Measurements from ENCODE around the gene MRGPRG.

The MRGPRG gene

DNA sequence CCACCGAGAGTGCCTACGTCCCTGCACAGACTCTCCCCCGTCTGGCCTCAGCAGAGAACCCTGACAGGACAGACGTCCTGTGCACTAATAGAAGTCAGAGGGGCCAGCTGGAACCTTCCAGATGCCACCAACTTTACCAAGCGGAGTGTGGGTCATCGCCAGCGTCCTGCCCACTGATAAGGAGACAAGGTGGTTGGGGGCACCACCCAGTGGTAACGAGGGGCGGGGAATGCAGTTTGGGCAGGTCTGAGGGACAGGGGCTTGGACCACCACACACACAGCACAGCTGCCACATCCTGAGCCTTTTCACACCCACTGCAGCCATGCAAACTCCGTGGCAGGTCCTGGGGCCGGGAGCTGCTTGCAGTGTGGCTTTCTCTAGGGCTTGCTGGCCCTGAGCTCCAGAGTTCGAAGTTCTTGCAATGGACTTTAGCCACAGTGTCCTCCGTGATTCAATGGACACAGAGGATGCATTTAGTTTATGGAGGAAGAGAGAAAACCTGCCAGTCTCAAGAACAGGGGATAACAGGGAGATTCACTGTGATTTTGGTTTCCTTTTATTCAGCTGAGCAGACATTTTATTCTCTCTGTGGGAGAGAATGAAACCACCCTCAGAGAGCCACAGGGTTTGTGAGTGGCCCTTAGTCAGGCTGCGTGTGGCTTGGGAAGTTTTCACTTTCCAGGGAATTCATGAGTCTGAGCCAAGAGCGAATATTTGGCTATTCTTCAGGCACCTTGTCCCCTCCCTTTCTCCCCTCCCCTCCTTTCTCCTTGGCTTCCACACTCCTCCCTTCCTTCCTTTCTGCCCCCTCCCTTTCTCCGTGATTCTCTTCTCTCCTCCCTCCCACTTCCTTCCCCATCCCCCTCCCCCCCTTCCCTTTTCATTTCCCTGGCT, 13.1 kb downstream of the MRGPRG start:
- DNase-seq = no peak

DNA sequence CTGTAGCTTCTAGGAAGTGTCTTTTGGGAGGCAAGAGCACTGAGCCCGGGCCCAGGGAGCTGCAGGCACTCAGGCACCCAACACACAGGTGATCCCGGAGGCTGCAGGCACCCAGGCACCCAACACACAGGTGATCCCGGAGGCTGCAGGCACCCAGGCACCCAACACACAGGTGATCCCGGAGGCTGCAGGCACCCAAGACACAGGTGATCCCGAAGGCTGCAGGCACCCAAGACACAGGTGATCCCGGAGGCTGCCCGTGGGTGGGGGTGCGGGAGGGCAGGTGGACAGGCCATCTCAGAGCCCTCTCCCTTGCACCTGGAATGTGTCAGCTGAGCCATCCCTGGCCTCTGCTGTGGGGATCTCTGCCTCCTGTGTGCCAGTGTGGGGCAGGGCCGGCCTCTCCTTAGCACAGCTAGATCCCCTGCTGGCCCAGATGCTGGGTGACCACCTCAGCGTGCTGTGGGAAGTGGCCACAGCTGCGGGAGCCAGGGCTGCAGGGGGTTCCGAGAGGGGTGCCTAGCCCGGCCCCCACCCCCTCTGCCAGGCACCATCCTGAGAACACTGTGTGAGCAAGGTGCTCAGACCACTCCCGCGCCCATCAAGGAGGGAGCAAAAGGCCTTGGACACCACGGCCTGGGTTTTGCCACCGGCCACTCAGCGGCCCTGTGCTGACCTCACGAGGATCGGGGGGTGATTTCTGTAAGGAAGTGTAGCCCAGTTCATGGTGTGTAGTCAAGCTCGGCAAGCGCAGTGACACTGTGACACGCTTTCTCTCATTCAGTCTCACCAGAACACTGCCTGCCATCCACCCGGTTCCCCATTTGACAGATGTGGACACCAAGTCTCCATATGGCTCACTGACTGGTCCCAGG, 14.2 kb downstream of the MRGPRG start:
- DNase-seq = no peak

DNA sequence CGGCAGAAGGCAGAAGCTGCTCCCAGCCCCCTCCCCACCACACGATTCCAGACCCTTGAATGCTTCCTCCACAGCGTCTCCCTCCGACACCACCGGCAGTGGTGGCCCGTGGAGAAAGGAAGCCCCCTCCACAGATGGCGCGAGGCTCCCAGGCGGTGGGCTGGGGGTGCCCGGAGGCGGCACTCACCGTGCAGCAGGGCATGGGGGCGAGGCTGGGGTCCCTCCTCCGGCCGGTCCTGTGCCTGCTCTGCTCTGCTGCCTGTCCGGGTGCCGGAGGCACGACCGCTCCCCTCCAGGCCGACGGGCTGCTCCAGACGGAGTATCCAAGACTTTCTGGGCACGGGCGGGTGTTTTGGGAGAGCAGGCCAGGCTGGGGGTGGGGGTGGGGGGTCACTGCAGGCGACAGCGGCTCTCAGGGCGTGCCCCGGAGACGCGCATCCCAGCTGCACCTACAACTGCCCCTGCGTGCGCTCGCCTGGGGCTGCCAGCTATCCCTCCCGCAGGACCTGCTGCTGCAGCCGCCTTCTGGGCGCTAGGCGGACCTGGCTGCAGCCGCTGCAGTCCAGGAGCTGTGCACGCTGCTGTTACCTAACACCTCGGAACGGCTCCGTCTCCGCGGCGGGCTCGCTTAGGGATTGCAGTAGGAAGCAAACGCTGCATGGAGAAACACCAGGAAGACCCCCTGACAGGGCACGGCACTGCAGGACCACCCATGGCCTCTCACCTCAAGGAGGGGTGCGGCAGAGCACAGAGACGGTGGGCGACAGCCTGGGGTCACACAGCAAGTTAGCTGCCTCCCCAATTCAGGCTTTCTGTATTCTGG, 15.2 kb downstream of the MRGPRG start:
- no peak for DNase-seq

DNA sequence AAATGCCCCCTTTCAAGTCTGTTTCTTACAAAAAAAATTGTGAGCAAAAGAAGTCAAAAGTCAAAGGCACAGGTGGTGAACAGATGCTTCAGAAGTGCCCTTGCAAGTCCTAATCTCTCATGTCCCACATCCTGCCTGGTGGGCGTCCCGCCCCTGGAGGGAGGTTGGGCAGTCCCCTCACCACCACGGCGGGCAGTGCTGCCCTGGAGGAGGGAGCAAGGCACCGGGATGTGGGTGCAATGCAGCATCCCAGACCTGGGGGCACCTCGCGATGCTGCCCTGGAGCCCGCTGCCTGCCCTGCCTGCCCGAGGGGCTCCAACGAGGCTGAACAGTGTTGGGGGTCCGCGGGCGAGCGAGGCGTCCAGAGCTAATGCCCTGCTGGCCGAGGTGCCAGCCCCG, 15.9 kb downstream of the MRGPRG start:
- no peak for DNase-seq

DNA sequence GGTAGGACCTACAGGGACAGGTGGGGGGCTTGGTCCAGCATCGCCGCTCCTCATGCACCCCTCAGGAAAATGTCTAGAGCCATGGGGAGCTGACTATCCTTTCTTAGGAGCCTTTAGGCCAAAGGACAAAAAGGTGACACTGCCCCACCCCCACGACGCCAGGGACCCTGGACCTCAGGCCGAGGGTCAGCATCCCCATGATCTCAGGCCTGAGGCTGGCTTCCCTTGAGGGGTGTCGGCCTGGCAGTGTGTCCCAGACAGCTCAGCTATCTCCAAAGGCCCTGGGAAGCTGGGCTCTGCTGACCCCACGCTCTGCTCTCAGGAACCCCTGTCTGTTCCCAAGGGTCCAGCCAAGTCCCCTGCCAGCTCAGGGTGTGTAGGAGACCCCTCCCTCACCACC, 16.3 kb downstream of the MRGPRG start:
- no peak for DNase-seq

DNA sequence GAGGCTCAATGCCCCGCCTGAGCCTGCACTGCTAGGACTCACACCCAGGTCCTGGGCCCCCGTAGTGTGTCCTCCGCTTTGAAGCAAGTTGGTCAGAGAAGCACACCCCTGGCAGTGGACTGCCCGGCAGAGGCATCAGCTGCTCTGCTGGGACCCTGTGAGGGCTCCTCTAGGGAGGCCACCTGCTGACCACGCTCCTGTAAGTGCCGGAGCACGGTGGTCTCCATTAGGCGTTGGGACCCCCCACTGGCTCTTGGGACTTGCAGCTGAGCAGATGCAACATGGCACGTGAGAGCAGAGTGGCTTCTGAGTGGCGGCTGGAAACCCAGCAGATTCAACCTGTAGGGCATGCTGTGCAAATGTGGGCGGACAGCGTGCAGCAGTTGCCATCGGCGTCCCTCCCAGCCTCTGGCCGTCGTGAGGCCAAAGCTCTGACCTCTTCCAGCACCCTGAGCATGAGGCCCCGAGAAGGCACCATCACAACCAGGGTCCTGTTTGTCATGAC, 16.9 kb downstream of the MRGPRG start:
- peak; percentile 22 for DNase-seq

DNA sequence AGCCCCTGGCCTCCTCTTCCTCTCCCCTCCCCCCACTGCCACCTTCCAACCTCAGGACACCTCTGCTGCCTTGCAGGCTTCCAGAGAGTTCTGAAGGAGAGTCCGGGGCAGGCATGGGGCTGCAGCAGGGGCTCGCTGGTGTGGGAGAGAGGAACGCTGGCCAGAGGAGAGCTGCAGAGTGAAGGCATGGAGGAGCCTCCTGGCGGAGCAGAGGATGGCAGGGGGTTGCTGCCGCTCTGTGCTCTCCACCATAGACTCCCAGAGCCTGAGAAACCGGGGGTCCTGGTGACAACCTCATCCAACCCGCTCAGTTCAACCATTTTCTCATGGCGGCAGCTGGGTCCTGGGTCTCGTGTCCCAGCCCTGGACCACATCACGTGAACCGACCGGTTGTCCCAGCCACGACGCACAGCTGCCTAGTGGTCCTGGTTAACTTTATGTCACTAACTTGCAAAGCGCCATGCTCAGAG, 17.5 kb downstream of the MRGPRG start:
- DNase-seq = peak; percentile 38

DNA sequence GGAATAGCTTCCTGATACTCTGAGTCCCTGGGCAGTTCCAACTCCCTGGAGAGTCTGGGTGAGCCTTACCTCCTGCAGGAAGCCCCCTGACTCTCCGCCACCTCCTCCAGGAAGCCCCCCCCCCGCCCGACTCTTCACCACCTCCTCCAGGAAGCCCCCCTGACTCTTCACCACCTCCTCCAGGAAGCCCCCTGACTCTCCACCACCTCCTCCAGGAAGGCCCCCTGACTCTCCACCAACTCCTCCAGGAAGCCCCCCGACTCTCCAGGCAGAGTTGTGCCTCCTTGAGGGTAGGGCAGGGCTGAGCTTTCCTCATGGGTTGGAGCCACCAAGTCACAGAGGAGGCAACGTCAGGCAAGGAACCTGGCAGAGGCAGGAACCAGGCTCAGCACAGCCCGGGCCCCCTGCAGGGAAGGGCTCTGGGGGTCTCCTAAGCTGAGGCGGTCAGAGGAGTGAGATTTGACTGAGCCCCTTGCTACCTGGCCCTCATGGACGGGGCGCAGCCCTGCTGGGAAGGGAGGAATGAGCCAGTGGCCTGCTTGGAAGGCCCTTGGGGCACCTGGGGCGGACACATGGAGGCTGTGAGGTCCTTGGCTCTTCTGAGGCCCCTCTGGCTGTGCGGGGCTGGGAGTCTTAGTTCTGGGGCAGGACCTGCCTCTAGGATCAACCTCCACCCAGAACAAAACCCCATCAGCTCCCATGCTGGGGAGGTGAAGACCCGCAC, 18.1 kb downstream of the MRGPRG start:
- peak; percentile 35 for DNase-seq

DNA sequence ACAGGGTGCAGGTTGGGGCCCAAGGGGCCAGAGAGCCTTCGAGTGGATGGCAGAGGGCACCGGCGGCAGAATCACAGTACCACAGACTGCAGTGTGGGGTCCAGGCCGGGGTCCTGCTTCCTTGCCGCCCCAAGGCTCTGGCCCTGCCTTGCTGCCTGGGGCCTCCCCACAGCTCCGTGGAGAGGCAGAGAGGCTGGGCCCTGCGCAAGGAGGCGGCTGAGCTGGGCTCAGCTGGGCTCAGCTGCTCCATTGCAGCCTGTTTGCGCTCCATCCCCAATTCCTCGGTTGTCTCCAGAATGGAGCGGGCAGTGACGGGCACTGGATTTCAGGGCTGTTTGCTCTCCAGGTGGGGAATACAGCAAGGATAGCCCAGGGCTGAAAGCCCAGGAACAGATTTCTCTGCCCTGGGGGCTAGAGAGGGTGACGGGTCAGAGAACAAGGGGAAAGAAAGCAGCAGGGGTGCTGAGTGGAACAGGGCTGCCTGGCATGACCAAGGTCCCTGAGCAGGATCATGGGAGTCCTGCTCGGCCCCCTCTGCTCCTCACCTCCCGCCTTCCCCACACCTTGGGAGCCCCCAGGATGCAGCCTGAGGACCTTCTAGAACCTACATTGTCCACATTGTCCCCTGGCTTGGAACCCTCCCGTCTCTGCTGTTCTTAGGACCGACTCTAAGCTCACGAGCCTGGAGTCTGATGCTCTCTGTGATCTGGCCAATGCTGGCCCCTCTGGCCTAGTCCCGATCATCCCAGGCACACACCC, 18.9 kb downstream of the MRGPRG start:
- DNase-seq = peak; percentile 40

DNA sequence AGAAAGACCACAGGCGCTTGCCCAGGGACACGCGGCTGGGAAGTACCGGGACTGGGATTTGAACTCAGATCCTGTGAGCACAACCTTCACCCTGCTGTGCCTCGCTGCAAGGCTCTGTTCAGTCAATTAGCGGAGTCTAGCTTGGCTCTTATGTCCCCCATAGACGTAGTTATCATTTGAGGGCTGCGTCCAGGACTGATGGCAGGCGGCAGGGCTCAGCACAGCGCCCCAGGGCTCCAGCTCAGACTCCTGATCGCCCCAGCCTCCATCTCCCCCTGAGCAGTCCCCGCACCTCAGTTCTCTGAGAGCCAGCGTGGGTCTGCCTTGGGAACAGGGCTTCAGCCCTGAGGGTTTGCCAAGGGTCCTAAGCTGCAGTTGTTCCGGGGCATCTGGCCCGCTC, 19.8 kb downstream of the MRGPRG start:
- DNase-seq = peak; percentile 30

DNA sequence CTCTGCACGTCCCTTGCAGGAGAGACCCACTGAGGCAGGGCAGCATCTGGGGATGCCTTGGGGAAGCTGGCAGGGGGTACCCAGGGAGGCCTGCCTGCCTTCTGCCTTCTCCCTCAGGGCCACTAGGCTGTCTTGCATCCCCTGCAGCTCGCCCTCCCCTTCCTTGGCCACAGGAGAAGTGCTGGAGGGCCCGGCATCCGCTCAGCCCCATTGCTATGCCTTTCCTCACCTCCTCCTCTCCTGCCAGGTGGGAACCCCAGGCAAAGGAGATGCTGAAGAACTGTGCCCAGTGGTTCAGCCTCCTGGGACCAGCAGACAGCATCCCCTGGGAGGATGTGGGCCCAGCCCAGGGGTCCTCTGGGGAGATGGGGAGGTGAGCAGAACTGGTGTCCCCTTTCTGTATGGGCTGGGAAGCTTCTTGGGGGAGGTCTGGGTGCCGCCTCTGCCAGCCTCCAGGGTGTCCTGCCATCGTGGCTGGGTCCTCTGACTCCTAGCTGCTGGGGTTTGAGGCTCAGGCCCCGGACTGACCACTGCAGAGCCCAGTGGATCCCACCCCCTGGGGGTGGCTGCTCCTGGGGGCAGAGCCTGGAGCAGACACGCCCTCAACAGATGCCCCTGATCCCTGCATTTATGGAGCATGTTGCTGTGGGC, 20.6 kb downstream of the MRGPRG start:
- DNase-seq = peak; percentile 20

DNA sequence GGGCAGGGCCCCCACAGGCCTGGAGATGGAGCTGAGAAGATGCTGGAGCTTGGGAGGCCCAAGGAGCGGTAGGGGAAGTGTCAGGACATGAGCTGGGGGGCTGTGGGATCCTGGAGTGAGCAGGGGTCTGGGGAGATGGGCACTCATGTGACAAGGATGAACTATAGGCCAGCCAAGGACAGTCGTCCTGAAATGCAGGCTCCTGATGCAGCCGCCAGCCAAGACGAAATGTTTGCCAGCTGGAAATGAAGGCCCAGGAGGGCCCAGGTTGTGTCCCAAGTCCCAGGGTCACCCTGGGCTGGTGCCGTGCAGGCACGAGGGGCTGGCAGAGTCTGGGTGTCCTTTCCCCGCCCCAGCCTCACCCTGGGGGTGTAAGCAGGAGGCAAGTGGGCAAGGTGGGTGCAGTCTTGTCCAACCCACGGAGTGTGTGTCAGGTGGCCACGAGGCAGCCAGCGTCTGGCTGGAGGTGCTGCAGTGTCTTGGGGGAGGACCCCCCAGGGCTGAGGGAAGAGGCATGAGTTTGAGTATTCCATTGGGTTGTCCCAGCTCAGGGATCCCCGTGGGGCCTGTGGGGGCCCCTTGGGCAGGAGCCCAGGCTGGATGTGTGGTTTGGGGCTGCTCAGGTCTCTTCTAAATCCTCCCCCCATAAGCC, 21.4 kb downstream of the MRGPRG start:
- DNase-seq = no peak

DNA sequence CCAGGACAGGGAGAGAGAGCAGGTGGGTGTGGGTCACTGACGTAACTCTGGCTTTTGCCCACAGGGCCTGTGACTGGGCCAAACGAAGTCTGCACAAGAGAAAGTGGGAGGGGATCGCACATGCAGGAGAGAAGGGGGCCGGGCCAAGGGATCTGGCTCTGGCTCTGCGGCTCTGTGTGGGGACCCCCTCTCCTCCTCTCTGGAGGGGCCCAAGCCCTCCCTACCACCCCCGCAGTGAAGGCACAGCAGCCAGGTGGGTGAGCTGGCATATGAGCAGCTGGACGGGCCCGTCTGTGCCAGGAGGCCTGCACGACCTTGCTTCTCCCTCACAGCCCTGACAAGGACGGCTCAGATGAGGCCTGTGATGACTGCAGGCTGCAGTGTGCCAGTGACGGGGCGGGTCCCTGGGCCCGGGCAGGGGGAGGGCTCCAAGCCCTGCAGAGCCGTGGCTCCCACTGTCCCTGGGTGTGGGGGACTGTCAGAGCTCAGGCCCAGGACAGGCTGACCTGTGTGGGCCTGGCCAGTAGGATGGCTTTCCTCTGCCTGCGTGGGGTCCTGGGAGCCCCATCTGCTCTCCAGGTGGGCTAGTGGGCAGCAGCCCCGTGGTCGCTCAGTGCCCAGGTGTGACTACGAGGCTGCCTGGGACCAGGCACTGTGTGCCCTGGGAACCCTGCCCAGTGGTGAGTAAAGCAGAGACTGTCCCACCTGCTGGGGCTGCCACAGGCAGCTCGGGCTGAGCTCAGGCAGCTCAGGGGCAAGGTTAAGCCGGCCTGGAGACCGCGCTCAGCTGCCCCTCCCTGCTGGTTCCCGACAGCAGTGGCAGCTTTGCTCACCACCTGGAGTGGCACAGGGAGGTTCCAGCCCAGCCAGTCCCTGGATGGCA, 22.2 kb downstream of the MRGPRG start:
- DNase-seq = peak; percentile 53

DNA sequence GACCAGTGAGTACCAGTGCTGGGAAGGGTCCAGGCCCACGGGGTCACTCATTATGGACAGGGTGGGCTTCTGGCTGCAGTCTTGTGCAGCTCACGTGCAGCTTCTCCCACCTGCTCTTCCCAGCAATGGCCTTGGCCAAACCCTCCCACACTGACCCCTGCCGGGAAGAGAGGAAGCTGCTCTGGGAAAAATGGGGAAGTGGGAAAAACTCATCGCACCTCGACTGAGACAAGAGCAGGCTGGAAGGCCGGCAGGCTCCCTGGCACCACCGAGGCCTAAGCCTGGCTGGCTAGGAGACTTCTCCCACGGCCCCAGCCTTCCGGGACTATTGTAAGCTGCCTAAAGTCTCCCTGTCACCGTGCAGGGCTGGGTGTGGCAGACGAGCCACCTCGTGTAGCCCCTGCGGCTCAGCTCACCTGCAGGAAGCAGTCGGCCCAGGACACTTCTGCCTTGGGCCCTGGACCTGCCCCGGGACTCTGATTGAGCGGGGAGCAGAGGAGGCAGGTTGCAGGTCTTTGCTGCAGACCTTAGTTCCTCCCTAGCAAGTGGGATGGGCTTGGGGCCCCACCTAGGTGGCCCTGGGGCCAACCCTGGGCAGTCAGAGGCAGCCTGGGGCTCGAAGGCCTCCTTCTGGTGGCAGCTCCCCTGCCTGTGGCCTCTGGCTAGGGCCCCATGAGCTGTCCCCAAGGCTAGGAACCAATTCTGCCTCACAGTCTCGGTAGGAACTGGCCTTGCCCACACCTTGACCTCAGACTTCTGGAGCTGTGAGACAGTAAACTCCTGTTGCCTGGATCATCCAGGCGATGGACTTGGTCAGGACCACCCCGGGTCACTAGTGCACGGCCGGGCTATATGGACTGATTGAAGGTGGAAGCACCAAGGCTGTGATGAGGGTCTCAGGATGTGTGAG, 23.1 kb downstream of the MRGPRG start:
- peak; percentile 42 for DNase-seq

DNA sequence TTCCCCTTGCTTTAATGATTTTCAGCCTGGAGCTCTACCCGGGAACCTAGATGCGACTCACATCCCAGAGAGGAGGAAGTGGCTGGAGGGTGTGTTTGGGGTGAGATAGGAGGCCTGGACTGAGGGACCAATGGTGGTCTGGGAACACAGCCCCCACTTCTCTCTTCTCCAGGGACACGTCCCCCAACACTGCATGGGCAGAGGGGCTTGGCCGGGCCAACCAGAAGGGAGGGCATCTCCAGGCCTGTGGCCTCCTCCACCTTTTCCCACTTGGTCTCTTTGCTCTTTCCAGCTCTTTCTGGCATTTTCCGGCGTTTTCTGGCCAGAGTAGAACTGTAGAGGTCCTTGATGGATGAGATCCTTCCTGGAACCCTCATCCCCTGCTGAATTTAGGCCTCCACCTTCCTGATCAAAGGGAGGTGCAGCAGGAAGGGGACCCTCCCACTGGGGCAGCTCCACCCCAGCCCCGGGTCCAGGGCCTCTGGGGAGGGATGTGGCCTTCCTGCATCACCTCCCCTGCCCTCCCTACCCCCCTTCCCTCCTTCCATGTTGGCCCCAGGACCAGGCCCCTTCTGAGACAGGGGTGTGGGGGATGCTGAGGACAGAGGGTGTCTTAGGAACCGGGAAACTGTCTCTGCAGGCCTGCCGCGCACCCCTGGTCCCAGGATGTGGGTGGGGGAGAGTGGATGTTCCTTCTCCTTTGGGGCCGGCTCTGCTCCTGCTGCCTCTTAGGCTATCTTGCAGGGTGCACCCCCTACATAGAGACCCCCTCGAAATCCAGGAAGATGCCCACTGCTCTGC, 24.4 kb downstream of the MRGPRG start:
- peak; percentile 41 for DNase-seq

DNA sequence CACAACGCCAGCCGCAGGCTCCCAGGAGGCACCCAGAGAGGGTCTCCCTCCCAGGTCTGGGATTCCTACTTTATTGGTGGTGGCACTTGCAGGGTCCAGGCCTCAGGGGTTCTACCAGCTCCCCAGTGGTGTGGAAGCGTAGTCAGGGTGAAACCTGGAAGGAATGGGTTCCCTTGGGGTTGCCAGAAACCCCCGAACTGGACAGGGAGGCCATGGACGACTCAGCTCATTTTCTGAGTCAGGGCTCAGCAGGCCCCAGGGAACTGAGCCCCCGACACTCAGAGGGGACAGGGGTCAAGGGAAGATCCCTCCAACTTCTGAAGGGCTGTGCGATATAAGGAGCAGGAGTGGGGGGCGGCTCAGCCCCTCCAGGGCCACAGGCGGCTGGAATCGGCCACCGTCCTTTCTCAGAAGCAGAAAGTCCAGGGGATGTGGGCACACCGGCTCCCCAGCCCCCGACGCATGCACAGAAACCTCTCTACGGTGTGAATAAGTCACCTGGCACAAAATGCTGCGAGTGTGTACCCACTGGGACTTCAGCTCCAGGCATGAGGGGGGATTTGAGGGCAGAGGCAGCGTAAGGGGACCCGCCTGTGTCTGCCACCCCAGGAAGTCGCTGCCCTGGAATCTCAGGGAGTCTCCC, 25.1 kb downstream of the MRGPRG start:
- DNase-seq = peak; percentile 6

Measured in right forelimb (tissue), 1 donor.